Neuronal stem cell (in vitro differentiated cells): Measurements from ENCODE around the gene SMYD5.

Experiments used
- DNase-seq: peaks from one replicate; pipeline ENCODE4 v3.0.0-alpha.2; 2013; ENCODE audit warnings: low spot score
- H2AFZ ChIP-seq: one replicate; pipeline ENCODE4 v1.6.1; 2013; ENCODE audit warnings: mild to moderate bottlenecking, low read length, inconsistent platforms
- H2AK5ac ChIP-seq: 2 replicates; pipeline ENCODE4 v1.6.1; 2013; ENCODE audit warnings: low read depth, mild to moderate bottlenecking, inconsistent platforms, low read length, moderate library complexity, mixed read lengths
- H2BK120ac ChIP-seq: 2 replicates; pipeline ENCODE4 v1.6.1; 2013; ENCODE audit warnings: low read depth, mild to moderate bottlenecking, inconsistent platforms, low read length, moderate library complexity, mixed read lengths
- H2BK12ac ChIP-seq: one replicate; pipeline ENCODE4 v1.6.1; 2013; ENCODE audit warnings: low read length, inconsistent platforms
- H2BK15ac ChIP-seq: 2 replicates; pipeline ENCODE4 v1.6.1; 2013; ENCODE audit warnings: mild to moderate bottlenecking, low read length, inconsistent platforms, mixed read lengths
- H2BK5ac ChIP-seq: one replicate; pipeline ENCODE4 v1.6.1; 2013; ENCODE audit warnings: inconsistent platforms, mild to moderate bottlenecking, low read length, moderate library complexity
- H3K14ac ChIP-seq: one replicate; pipeline ENCODE4 v1.6.1; 2013; ENCODE audit warnings: low read length, inconsistent platforms
- H3K18ac ChIP-seq: 2 replicates; pipeline ENCODE4 v1.6.1; 2013; ENCODE audit warnings: low read length, inconsistent platforms
- H3K23ac ChIP-seq: 2 replicates; pipeline ENCODE4 v1.6.1; 2013; ENCODE audit warnings: low read depth, mild to moderate bottlenecking, mixed read lengths, low read length, inconsistent platforms; ENCODE audit not compliant: poor library complexity
- H3K27ac ChIP-seq: replicated peaks from 3 replicates; pipeline ENCODE4 v1.5.1; 2013; ENCODE audit warnings: low read length, inconsistent platforms
- H3K27me3 ChIP-seq, 3 experiments: 2 replicates each; pipeline ENCODE4 v1.6.1; 2013; ENCODE audit warnings: low read length in 3 of 3, mild to moderate bottlenecking in 2 of 3, inconsistent platforms in 1 of 3, low read depth in 1 of 3, mixed read lengths in 1 of 3, moderate library complexity in 1 of 3; ENCODE audit not compliant: control insufficient read depth in 3 of 3, insufficient read depth in 3 of 3
- H3K36me3 ChIP-seq, 2 donors: replicated peaks in 1 of 2; 2 replicates each; pipeline ENCODE4 v1.6.1; 2013; ENCODE audit warnings: low read length in 2 of 2; ENCODE audit not compliant: control insufficient read depth in 2 of 2, insufficient read depth in 2 of 2
- H3K4ac ChIP-seq: 2 replicates; pipeline ENCODE4 v1.6.1; 2013; ENCODE audit warnings: inconsistent platforms, mild to moderate bottlenecking, low read length, moderate library complexity
- H3K4me1 ChIP-seq, 2 donors: 1 replicate in 1 of 2; 2 replicates in 1 of 2; pipeline ENCODE4 v1.6.1; 2013; ENCODE audit warnings: low read length in 2 of 2, low read depth in 1 of 2; ENCODE audit not compliant: control insufficient read depth in 2 of 2, insufficient read depth in 1 of 2
- H3K4me2 ChIP-seq: one replicate; pipeline ENCODE4 v1.6.1; 2013; ENCODE audit warnings: mild to moderate bottlenecking, low read length, inconsistent platforms; ENCODE audit not compliant: insufficient read depth, poor library complexity, severe bottlenecking
- H3K4me3 ChIP-seq, 2 donors: 2 replicates each; pipeline ENCODE4 v1.5.1; 2013; ENCODE audit warnings: low read length in 2 of 2, mild to moderate bottlenecking in 2 of 2, inconsistent platforms in 1 of 2, moderate library complexity in 1 of 2
- H3K79me1 ChIP-seq: one replicate; pipeline ENCODE4 v1.6.1; 2013; ENCODE audit warnings: low read depth, mild to moderate bottlenecking, inconsistent platforms, low read length, moderate library complexity
- H3K9ac ChIP-seq: one replicate; pipeline ENCODE4 v1.6.1; 2013; ENCODE audit warnings: mild to moderate bottlenecking, low read depth, low read length, inconsistent platforms; ENCODE audit not compliant: poor library complexity
- H3K9me3 ChIP-seq, 2 donors: replicated peaks in 1 of 2; 2 replicates each; pipeline versions ENCODE3 to v1.6.1; 2013; ENCODE audit warnings: low read length in 2 of 2, mild to moderate bottlenecking in 2 of 2, inconsistent platforms in 1 of 2, low read depth in 1 of 2, mixed read lengths in 1 of 2, moderate library complexity in 1 of 2; ENCODE audit not compliant: control insufficient read depth in 2 of 2, insufficient read depth in 1 of 2
- H4K8ac ChIP-seq: one replicate; pipeline ENCODE4 v1.6.1; 2013; ENCODE audit warnings: low read depth, mild to moderate bottlenecking, inconsistent platforms, low read length, moderate library complexity
- H4K91ac ChIP-seq: one replicate; pipeline ENCODE4 v1.6.1; 2013; ENCODE audit warnings: low read length, low read depth, mild to moderate bottlenecking, inconsistent platforms; ENCODE audit not compliant: poor library complexity
- WGBS, 2 donors: extraction: QIAGEN DNeasy Blood & Tissue Kit; methylation state at CpG; one replicate each; pipeline ENCODE4 v1.1.7; 2013; ENCODE audit warnings: missing lambda C conversion rate in 2 of 2, mixed read lengths in 1 of 2; ENCODE audit not compliant: insufficient read length in 2 of 2, insufficient replicate concordance in 1 of 2; ENCODE audit errors: extremely low coverage in 2 of 2; 5-methylcytosine and 5-hydroxymethylcytosine counted together

Gene SMYD5

DNA sequence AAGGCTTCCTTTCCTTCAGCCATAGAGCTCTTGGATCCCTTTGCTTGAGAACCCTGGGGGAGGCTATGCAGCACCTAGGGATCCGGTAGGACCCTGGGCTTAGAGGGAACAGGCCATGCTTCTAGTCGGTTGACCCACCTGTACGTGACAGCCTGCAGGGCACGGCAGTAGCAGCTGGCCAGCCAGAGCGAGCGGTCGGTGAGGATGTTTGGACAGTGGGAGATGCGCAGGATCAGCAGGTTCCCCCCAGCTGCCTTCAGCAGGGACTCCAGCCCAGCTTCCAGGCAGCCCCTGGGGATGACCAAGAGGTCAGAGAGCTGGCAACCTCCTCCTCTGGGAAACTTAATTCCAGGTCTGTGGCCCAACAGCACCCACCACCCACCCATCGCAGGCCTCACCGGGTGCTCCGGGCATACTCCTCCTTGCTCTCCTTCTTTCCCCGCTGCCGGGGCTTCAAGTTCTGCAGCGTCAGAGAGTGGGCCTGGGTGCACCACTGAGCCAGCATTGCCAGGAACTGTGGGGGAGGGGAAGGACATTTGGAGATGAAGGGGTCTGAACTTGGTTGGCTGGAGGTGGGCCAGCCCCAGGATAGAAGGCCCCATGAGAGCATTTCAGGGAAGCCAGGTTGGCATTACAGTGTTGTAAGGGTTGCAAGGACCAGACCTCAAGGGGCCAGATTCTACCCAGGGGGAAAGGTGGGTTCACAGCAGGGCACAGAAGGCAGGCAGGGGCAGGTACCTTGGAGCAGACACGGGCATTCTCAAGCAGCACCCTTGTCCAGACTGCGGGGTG is 49.7 kb downstream of the SMYD5 start:
- H3K4me1 ChIP-seq, result peaks cover 0 to 6% of the 10 kb centered on the region in 2 donors
- peaks cover 7% of the 10 kb centered on the region for H3K79me1 ChIP-seq
- H2BK12ac ChIP-seq, result no peak overlapping the region
- no peak overlapping the region for H4K8ac ChIP-seq
- no peak for DNase-seq
- H2BK120ac ChIP-seq, result no peak overlapping the region
- H3K4ac ChIP-seq, result no peak overlapping the region
- no peak overlapping the region for H3K27ac ChIP-seq
- no CpG with 5 or more reads among the region's 16 CpGs for WGBS, 2 donors
- H2AFZ ChIP-seq, result no peak overlapping the region
- H4K91ac ChIP-seq, result no peak overlapping the region
- H3K9me3 ChIP-seq, result no peaks in the 10 kb centered on the region
- H3K23ac ChIP-seq, result no peak overlapping the region
- no peak overlapping the region for H3K4me3 ChIP-seq
- H3K9ac ChIP-seq, result no peak overlapping the region
- peaks cover 0 to 9% (median 3%) of the 10 kb centered on the region in 3 experiments for H3K27me3 ChIP-seq
- no peak overlapping the region for H3K14ac ChIP-seq
- no peak overlapping the region for H3K4me2 ChIP-seq
- H3K36me3 ChIP-seq, result peaks cover 4 to 6% of the 10 kb centered on the region in 2 donors
- H2BK5ac ChIP-seq, result no peak overlapping the region
- peak overlapping the region; percentile 38 for H3K18ac ChIP-seq
- H2BK15ac ChIP-seq, result no peak overlapping the region
- H2AK5ac ChIP-seq, result no peak overlapping the region

DNA sequence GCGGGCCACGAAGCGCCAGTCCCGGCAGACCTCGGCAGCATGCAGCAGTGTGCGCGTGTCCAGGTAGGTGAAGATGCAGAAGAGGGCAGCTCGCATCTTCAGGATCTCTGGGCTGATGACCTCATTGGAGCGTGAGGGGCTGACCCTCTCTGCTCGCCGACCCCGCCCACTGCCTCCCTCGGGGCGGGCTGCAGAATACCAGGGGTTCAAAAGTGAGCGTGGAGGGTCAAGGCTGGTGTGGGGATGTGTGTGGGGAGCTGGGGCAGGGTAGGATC is 50.2 kb downstream of the SMYD5 start:
- Histone ChIP-seq H3K4ac (no peak overlapping the region), H2AK5ac (no peak overlapping the region), H3K14ac (no peak overlapping the region), H4K91ac (no peak overlapping the region), H3K4me3 (no peak overlapping the region), H2BK120ac (no peak overlapping the region), H3K23ac (no peak overlapping the region), H3K18ac (peak overlapping the region; percentile 38), H3K27me3 (peaks cover 0 to 15% (median 8%) of the 10 kb centered on the region in 3 experiments), H3K4me2 (no peak overlapping the region), H2BK5ac (no peak overlapping the region), H3K79me1 (peaks cover 7% of the 10 kb centered on the region), H3K9ac (no peak overlapping the region), H3K27ac (no peak overlapping the region), H3K36me3 (peaks cover 3 to 6% of the 10 kb centered on the region in 2 donors), H3K9me3 (no peaks in the 10 kb centered on the region), H4K8ac (no peak overlapping the region), H2AFZ (no peak overlapping the region), H2BK12ac (no peak overlapping the region), H3K4me1 (peaks cover 0 to 7% of the 10 kb centered on the region in 2 donors), H2BK15ac (no peak overlapping the region)
- no peak for DNase-seq
- WGBS, 2 donors, result no CpG with 5 or more reads among the region's 15 CpGs

DNA sequence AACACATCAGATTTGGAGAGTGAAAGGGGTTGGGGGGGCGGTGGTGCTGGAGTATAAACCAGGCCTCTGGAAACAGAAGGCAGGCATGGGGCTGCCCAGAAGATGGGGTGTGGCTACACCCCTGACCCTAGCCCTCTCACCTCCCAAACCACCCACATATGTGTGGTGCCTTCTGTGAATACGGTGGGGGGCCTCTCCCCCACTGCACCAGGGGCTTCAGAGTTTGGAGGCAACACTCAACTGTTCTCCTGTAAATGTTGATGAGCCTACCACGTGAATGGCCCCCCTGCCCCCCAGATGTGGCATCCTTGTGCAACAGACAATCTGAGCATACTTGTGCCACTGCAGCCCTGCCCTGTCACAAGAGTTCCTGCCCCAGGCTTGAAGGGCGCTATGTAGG is 50.7 kb downstream of the SMYD5 start:
- no peak overlapping the region for H3K4ac ChIP-seq
- H2AFZ ChIP-seq, result no peak overlapping the region
- peaks cover 0 to 7% of the 10 kb centered on the region in 2 donors for H3K4me1 ChIP-seq
- peaks cover 7% of the 10 kb centered on the region for H3K79me1 ChIP-seq
- no peak overlapping the region for H3K9ac ChIP-seq
- no peak overlapping the region for H3K18ac ChIP-seq
- H3K9me3 ChIP-seq, result no peaks in the 10 kb centered on the region
- H3K4me2 ChIP-seq, result no peak overlapping the region
- H3K36me3 ChIP-seq, result peaks cover 3 to 4% of the 10 kb centered on the region in 2 donors
- DNase-seq, result no peak
- no peak overlapping the region for H2AK5ac ChIP-seq
- no peak overlapping the region for H2BK15ac ChIP-seq
- H4K8ac ChIP-seq, result no peak overlapping the region
- H3K27ac ChIP-seq, result no peak overlapping the region
- no peak overlapping the region for H2BK12ac ChIP-seq
- no peak overlapping the region for H4K91ac ChIP-seq
- peaks cover 0 to 20% (median 8%) of the 10 kb centered on the region in 3 experiments for H3K27me3 ChIP-seq
- H2BK5ac ChIP-seq, result no peak overlapping the region
- H3K4me3 ChIP-seq, result no peak overlapping the region
- peak overlapping the region; percentile 56 for H3K14ac ChIP-seq
- peak overlapping the region; percentile 55 for H3K23ac ChIP-seq
- no CpG with 5 or more reads among the region's 4 CpGs for WGBS, 2 donors
- H2BK120ac ChIP-seq, result no peak overlapping the region

DNA sequence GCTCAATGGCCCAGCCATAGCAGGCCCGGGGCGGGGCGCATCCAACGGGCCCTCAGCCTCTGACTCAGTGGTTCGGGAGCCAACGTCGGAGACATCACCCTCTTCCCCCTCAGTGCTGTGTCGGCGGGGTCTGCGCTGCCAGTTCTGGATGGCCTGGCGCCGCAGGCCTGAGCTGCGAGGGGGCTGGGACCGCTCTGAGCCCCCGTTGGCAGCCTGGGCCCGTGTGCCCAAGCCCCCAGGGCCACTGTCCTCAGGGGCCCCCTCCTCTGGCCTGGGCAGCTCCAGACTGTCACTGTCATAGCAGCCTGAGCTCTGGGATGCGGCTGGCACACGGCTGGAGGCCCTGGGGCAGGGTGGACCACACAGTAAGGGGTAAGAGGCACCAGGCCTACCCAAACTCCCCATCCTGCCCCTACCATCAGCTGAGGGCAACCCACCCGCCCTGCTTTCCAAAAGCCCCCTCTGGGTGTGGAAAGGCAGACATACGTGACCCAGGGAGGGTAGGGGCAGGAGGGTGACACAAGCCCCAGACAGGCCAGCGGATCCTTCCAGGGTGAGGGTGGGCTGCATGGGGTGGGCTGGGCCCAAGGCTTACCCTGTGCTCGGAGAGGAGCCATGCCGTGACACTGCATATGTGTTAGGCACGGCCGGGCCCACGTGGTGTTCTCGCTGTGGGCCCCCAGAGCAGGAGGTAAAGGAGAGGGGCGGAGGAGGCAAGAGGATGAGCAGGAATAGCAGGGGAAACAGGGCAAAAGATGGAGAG is 51.4 kb downstream of the SMYD5 start:
- Histone ChIP-seq H2AFZ (no peak overlapping the region), H2BK120ac (no peak overlapping the region), H3K4ac (no peak overlapping the region), H2AK5ac (no peak overlapping the region), H3K4me2 (no peak overlapping the region), H2BK5ac (peak overlapping the region; percentile 30), H4K91ac (no peak overlapping the region), H3K79me1 (peaks cover 7% of the 10 kb centered on the region), H3K36me3 (peaks cover 3% of the 10 kb centered on the region in 2 donors), H2BK12ac (no peak overlapping the region), H3K4me1 (peaks cover 0 to 5% of the 10 kb centered on the region in 2 donors), H4K8ac (no peak overlapping the region), H3K18ac (no peak overlapping the region), H3K9me3 (no peaks in the 10 kb centered on the region), H2BK15ac (no peak overlapping the region), H3K4me3 (no peak overlapping the region), H3K23ac (no peak overlapping the region), H3K27ac (no peak overlapping the region), H3K27me3 (peaks cover 0 to 23% (median 8%) of the 10 kb centered on the region in 3 experiments), H3K14ac (no peak overlapping the region), H3K9ac (no peak overlapping the region)
- DNase-seq, result no peak
- no CpG with 5 or more reads among the region's 28 CpGs for WGBS, 2 donors
